ENCODE results near the gene SEPTIN2. TPM values are rescaled to one million over a fixed set of nuclear protein-coding genes. Genes with fewer than 3 reads are reported as not detected.

The SEPTIN2 gene
- total RNA-seq, 4 donors from 2014 or later: 175 to 281 (median 193) TPM

DNA sequence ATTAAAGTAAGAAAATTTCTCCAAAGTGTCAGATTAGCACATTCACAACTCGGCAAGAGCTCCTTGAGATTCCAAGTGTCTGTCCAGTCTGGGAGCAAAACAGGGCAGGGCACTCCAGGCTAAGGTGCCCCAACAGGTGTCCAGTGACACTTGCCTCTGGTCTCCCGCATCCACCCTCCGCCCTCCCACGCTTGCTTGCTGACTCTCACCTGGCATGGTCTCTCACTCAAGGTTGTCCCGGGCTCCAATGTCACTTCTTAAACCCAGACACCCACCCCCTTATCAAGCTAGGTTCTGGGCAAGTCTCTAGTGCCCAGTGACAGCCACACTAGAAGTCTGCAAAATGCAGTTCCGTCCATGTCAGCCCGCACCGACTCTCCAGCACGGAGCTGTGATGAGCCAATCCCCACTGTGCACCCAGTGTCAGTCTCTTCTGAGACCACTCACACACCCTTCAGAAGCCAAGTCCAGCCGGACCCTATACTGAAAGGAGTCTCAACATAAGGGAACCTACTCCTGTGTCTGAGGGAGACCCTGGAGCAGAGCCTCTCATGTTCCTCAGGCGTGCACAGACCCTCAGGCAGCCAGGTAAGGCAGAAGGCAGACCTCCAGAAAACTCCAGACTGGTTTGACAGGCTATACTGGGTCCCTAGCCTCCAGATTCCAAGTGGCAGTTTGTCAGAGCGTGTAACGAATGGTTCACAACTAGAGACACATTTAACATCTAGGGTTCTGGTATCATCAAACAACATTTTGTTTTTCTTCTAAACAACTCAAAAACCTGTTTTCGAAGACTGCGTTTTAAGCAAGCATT is 45.8 kb upstream of the SEPTIN2 start:
- Histone ChIP-seq H3K4me3 (no peak overlapping the region), H3K27me3 (no peaks in the 10 kb centered on the region), H3K36me3 (peaks cover 0 to 40% (median 0%) of the 10 kb centered on the region in 3 donors), H3K27ac (no peak overlapping the region), H3K4me1 (peaks cover 0 to 28% (median 5%) of the 10 kb centered on the region in 4 donors), H3K9me3 (no peaks in the 10 kb centered on the region)
- no peak for TF ChIP-seq POLR2A (IDR thresholded peaks at IDR 0.05)
- TF ChIP-seq, protein P1, sequence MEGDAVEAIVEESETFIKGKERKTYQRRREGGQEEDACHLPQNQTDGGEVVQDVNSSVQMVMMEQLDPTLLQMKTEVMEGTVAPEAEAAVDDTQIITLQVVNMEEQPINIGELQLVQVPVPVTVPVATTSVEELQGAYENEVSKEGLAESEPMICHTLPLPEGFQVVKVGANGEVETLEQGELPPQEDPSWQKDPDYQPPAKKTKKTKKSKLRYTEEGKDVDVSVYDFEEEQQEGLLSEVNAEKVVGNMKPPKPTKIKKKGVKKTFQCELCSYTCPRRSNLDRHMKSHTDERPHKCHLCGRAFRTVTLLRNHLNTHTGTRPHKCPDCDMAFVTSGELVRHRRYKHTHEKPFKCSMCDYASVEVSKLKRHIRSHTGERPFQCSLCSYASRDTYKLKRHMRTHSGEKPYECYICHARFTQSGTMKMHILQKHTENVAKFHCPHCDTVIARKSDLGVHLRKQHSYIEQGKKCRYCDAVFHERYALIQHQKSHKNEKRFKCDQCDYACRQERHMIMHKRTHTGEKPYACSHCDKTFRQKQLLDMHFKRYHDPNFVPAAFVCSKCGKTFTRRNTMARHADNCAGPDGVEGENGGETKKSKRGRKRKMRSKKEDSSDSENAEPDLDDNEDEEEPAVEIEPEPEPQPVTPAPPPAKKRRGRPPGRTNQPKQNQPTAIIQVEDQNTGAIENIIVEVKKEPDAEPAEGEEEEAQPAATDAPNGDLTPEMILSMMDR (IDR thresholded peaks at IDR 0.05): no peak
- DNase-seq: no peak

DNA sequence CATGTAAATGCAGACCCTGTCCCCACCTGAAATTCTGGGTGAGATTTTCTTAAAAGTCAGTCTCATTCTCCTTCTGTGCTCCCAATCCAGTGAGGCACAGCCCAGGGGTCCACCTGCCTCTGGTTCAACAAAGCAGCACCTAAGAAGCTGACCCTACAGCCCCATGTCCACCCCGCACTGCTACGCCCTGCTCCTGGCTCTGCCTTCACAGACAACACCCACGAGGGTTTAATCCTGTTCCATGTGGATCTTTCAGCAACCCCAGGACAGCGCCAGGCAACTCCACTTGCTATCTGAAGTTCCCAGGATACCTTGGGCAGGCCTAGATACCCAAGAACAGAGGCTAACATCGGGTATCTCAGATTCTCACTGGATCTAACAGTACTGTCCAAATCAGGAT is 45.2 kb upstream of the SEPTIN2 start:
- Histone ChIP-seq H3K4me1 (peaks cover 0 to 28% (median 5%) of the 10 kb centered on the region in 4 donors), H3K4me3 (peak overlapping the region in 1 of 4 donors; percentile 100), H3K36me3 (peaks cover 0 to 34% (median 0%) of the 10 kb centered on the region in 3 donors), H3K27me3 (no peaks in the 10 kb centered on the region), H3K9me3 (no peaks in the 10 kb centered on the region), H3K27ac (no peak overlapping the region)
- no peak for DNase-seq
- TF ChIP-seq POLR2A (IDR thresholded peaks at IDR 0.05): no peak
- TF ChIP-seq, protein P1 (IDR thresholded peaks at IDR 0.05): no peak

DNA sequence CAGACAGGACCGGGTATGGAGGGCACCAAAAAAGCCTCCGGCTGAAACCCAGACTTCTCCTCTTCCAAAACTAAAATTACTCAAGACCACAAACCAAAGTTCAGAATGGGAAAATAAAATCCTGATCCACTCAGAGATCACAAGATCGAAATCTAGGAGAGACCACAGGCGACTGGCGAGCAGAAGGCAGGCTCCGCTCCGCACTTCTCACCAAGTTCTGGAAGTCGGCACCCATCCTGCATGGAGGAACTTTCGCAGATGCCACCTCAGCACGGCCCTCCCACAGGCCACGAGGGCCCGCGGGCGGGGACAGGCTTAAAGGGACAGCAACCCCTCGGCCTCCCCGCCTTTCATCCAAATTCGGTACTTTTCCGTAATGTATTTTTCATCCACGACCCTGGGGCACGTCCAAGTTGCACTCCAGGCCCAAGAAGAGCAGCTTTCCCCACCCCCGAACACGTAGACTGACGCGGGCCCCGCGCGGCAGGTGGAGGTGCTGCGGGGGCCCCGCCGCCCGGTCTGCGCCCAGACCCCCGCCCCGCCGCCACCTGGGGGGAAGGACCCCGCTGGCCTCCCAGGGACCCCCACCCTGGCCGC is 43.9 kb upstream of the SEPTIN2 start:
- Histone ChIP-seq H3K27me3 (no peaks in the 10 kb centered on the region), H3K9me3 (no peaks in the 10 kb centered on the region), H3K36me3 (peaks cover 0 to 21% (median 0%) of the 10 kb centered on the region in 3 donors), H3K27ac (peak overlapping the region; percentile 83 to 95 (median 88)), H3K4me3 (peak overlapping the region; percentile 86 to 100 (median 96)), H3K4me1 (peaks cover 0 to 28% (median 5%) of the 10 kb centered on the region in 4 donors)
- peak; percentile 75 to 91 (median 85) for DNase-seq
- TF ChIP-seq POLR2A (IDR thresholded peaks at IDR 0.05): no peak
- TF ChIP-seq, protein P1 (IDR thresholded peaks at IDR 0.05): no peak

DNA sequence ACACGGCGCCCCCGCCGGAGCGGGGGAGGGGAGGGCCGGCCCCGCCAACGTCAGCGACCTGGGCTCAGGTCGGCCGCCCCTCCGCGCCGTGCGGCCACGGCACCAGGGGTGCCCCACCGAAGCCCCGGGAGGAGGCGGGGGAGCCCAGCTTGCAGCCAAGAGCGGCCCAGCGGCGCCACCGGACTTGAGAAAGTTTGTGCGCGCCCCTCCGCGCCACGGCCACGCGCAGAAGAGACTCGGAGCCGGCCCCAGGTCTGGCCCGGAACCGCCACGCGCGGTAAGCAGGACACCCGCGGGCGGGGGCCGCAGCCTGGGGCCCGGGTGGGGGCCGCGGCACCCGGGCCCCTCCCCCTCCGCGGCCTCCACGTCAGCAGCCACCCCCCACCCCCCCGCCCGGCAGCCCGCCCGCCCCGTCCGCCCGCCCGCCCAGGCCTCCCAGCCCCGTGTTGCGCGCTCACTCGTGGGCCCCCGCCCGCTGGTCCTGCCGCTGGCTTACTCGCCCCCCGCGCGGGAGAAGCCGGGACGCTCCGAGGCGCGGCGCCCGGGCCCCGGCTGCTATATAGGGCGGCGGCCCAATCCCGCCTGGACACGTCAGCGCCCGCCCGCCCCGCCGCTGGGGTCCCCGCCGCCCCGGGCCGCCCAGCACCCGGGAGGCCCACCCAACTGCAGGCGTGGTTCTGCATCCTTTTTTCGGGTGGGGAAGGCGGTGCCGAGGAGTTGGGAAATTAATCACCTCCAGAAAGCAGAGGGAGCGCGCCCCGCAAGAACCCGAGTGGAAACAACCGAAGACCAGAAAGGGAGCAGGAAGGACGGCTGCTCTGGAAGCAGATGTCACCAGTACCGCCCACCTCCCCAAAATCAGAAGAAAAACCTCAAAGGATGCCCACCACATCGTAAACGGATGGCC is 43.2 kb upstream of the SEPTIN2 start:
- peak overlapping the region; percentile 83 to 95 (median 88) for H3K27ac ChIP-seq
- peak overlapping the region; percentile 86 to 100 (median 96) for H3K4me3 ChIP-seq
- H3K4me1 ChIP-seq: peaks cover 0 to 28% (median 5%) of the 10 kb centered on the region in 4 donors
- TF ChIP-seq, protein P1 (IDR thresholded peaks at IDR 0.05): no peak
- no peak for TF ChIP-seq POLR2A (IDR thresholded peaks at IDR 0.05)
- H3K9me3 ChIP-seq: no peaks in the 10 kb centered on the region
- DNase-seq: peak; percentile 40 to 79 (median 78)
- H3K36me3 ChIP-seq: peaks cover 0 to 16% (median 0%) of the 10 kb centered on the region in 3 donors
- H3K27me3 ChIP-seq: no peaks in the 10 kb centered on the region
